Endothelial cell of umbilical vein (primary cell): ENCODE data around the gene RBM33.

Experiments used
- FOS ChIP-seq: IDR thresholded peaks from 2 replicates; pipeline ENCODE4 v1.6.1; 2011; ENCODE audit warnings: mild to moderate bottlenecking, low read length, moderate library complexity, borderline replicate concordance; ENCODE audit not compliant: insufficient read depth
- MYC ChIP-seq: IDR thresholded peaks from one replicate; pipeline ENCODE4 v1.6.1; 2011; ENCODE audit warnings: mild to moderate bottlenecking, low read depth, low read length
- POLR2A ChIP-seq: IDR thresholded peaks from 2 replicates; pipeline ENCODE4 v1.6.1; 2012; ENCODE audit warnings: low read depth, mild to moderate bottlenecking, control low read depth, low read length
- POLR2AphosphoS5 ChIP-seq: IDR thresholded peaks from 2 replicates; pipeline ENCODE4 v1.6.1; 2012; ENCODE audit warnings: low read depth, mild to moderate bottlenecking, control low read depth, low read length, moderate library complexity; ENCODE audit not compliant: insufficient read depth
- TF ChIP-seq, protein P1 (sequence below), 2 donors: IDR thresholded peaks; 1 replicate in 1 of 2; 2 replicates in 1 of 2; pipeline ENCODE4 v1.5.1; 2011; ENCODE audit warnings: low read length in 2 of 2, mild to moderate bottlenecking in 2 of 2, moderate library complexity in 2 of 2, control low read depth in 1 of 2, inconsistent platforms in 1 of 2, low read depth in 1 of 2; ENCODE audit not compliant: insufficient read depth in 1 of 2; ENCODE audit errors: extremely low read depth in 1 of 2
- TF ChIP-seq, protein P2 (sequence below): IDR thresholded peaks from 2 replicates; pipeline ENCODE4 v1.6.1; 2011; ENCODE audit not compliant: insufficient read depth, insufficient read length

DNA sequence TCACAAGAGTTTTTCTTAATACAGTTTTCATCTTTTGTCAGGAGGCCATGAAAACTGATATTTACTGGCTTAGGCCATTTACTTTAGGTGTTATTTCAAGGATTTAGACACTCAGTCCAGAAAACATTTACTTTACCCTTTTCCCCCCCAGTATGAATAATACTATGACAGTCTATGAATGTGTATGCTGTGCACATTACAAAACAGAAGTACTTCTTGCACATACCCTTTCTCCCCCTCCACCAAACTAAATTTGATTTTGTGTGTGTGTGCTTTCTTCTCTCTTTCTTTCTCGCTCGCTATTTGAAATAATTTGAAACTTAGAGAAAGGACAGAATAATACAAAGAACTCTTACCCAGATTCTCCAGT, 41.3 kb downstream of the RBM33 start:
- TF ChIP-seq, protein P1, sequence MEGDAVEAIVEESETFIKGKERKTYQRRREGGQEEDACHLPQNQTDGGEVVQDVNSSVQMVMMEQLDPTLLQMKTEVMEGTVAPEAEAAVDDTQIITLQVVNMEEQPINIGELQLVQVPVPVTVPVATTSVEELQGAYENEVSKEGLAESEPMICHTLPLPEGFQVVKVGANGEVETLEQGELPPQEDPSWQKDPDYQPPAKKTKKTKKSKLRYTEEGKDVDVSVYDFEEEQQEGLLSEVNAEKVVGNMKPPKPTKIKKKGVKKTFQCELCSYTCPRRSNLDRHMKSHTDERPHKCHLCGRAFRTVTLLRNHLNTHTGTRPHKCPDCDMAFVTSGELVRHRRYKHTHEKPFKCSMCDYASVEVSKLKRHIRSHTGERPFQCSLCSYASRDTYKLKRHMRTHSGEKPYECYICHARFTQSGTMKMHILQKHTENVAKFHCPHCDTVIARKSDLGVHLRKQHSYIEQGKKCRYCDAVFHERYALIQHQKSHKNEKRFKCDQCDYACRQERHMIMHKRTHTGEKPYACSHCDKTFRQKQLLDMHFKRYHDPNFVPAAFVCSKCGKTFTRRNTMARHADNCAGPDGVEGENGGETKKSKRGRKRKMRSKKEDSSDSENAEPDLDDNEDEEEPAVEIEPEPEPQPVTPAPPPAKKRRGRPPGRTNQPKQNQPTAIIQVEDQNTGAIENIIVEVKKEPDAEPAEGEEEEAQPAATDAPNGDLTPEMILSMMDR (IDR thresholded peaks at IDR 0.05; ENCODE audit: extremely low read depth in 1 of 2, insufficient read depth in 1 of 2, low read depth in 1 of 2, low read length in 2 of 2) = no peak
- TF ChIP-seq POLR2A = no peak
- TF ChIP-seq FOS = no peak
- no peak for TF ChIP-seq MYC
- TF ChIP-seq, protein P2, sequence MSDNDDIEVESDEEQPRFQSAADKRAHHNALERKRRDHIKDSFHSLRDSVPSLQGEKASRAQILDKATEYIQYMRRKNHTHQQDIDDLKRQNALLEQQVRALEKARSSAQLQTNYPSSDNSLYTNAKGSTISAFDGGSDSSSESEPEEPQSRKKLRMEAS = no peak
- TF ChIP-seq POLR2AphosphoS5 = no peak
